H9 (cell line): ENCODE results near the gene MAP2K3. TPM values are rescaled to one million over a fixed set of nuclear protein-coding genes. Genes with fewer than 3 reads are reported as not detected.
A peak's percentile ranks its signal among the peaks of the same experiment; 100 is the strongest.

ENCODE experiments used
- DNase-seq: peaks from one replicate; pipeline ENCODE4 v3.0.0-alpha.2; 2017
- H2AFZ ChIP-seq: one replicate; pipeline ENCODE4 v1.6.1; 2013; ENCODE audit warnings: mild to moderate bottlenecking, low read length, control low read depth, moderate library complexity
- H2AK5ac ChIP-seq: 2 replicates; pipeline ENCODE4 v1.6.1; 2013; ENCODE audit warnings: low read length, control low read depth, mixed read lengths; ENCODE audit not compliant: insufficient read length
- H2BK120ac ChIP-seq: one replicate; pipeline ENCODE4 v1.6.1; 2013; ENCODE audit warnings: low read depth, mild to moderate bottlenecking, low read length, control low read depth, inconsistent platforms; ENCODE audit not compliant: poor library complexity, severe bottlenecking
- H2BK12ac ChIP-seq: 2 replicates; pipeline ENCODE4 v1.6.1; 2013; ENCODE audit warnings: low read length, control low read depth, mixed read lengths, low read depth; ENCODE audit not compliant: insufficient read length
- H2BK15ac ChIP-seq: 2 replicates; pipeline ENCODE4 v1.6.1; 2013; ENCODE audit warnings: low read depth, low read length, control low read depth
- H2BK20ac ChIP-seq: one replicate; pipeline ENCODE4 v1.6.1; 2013; ENCODE audit warnings: low read depth, mild to moderate bottlenecking, low read length, control low read depth, inconsistent platforms; ENCODE audit not compliant: poor library complexity, severe bottlenecking
- H2BK5ac ChIP-seq: 2 replicates; pipeline ENCODE4 v1.6.1; 2013; ENCODE audit warnings: low read length, control low read depth, mixed read lengths; ENCODE audit not compliant: insufficient read length
- H3K14ac ChIP-seq: 2 replicates; pipeline ENCODE4 v1.6.1; 2013; ENCODE audit warnings: low read length, control low read depth; ENCODE audit not compliant: insufficient read depth
- H3K18ac ChIP-seq: 2 replicates; pipeline ENCODE4 v1.6.1; 2013; ENCODE audit warnings: low read depth, mild to moderate bottlenecking, mixed read lengths, low read length, control low read depth; ENCODE audit not compliant: insufficient read length
- H3K23ac ChIP-seq: 2 replicates; pipeline ENCODE4 v1.6.1; 2013; ENCODE audit warnings: low read length, control low read depth, mixed read lengths, low read depth; ENCODE audit not compliant: insufficient read length
- H3K23me2 ChIP-seq: 2 replicates; pipeline ENCODE4 v1.6.1; 2013; ENCODE audit warnings: low read depth, mild to moderate bottlenecking, mixed read lengths, low read length, control low read depth; ENCODE audit not compliant: insufficient read length, poor library complexity, severe bottlenecking
- H3K27ac ChIP-seq: 2 replicates; pipeline ENCODE4 v1.5.1; 2013; ENCODE audit warnings: low read length, control low read depth, mixed read lengths, low read depth; ENCODE audit not compliant: insufficient read length
- H3K27me3 ChIP-seq: 2 replicates; pipeline ENCODE4 v1.6.1; 2013; ENCODE audit warnings: low read length, control low read depth, inconsistent platforms; ENCODE audit not compliant: insufficient read depth
- H3K4ac ChIP-seq: 2 replicates; pipeline ENCODE4 v1.6.1; 2013; ENCODE audit warnings: low read depth, mild to moderate bottlenecking, control low read depth, inconsistent platforms, low read length, moderate library complexity
- H3K4me1 ChIP-seq: 2 replicates; pipeline ENCODE4 v1.6.1; 2013; ENCODE audit warnings: low read length, control low read depth, inconsistent platforms; ENCODE audit not compliant: insufficient read depth
- H3K4me2 ChIP-seq: 2 replicates; pipeline ENCODE4 v1.6.1; 2013; ENCODE audit warnings: low read length, control low read depth, mixed read lengths; ENCODE audit not compliant: insufficient read length, insufficient read depth
- H3K56ac ChIP-seq: 2 replicates; pipeline ENCODE4 v1.6.1; 2013; ENCODE audit warnings: low read depth, mild to moderate bottlenecking, mixed read lengths, low read length, control low read depth; ENCODE audit not compliant: insufficient read length
- H3K79me1 ChIP-seq: 2 replicates; pipeline ENCODE4 v1.6.1; 2013; ENCODE audit warnings: low read depth, mild to moderate bottlenecking, moderate library complexity, low read length, control low read depth, inconsistent platforms; ENCODE audit not compliant: insufficient read depth, poor library complexity, severe bottlenecking
- H3K79me2 ChIP-seq: 2 replicates; pipeline ENCODE4 v1.6.1; 2013; ENCODE audit warnings: low read length, control low read depth, inconsistent platforms; ENCODE audit not compliant: insufficient read depth
- H3K9ac ChIP-seq: 2 replicates; pipeline ENCODE4 v1.6.1; 2013; ENCODE audit warnings: low read length, control low read depth, mixed read lengths; ENCODE audit not compliant: insufficient read length; ENCODE audit errors: extremely low read depth
- H3K9me3 ChIP-seq: one replicate; pipeline ENCODE4 v1.6.1; 2013; ENCODE audit warnings: low read depth, low read length, inconsistent platforms; ENCODE audit not compliant: control insufficient read depth
- H3T11ph ChIP-seq: one replicate; pipeline ENCODE4 v1.6.1; 2013; ENCODE audit warnings: mild to moderate bottlenecking, low read length, control low read depth, inconsistent platforms
- H4K20me1 ChIP-seq: one replicate; pipeline ENCODE4 v1.6.1; 2013; ENCODE audit not compliant: control insufficient read depth, insufficient read length, insufficient read depth
- H4K5ac ChIP-seq: 2 replicates; pipeline ENCODE4 v1.6.1; 2013; ENCODE audit warnings: low read depth, mild to moderate bottlenecking, mixed read lengths, low read length, control low read depth; ENCODE audit not compliant: insufficient read length
- H4K8ac ChIP-seq: replicated peaks from 2 replicates; pipeline ENCODE4 v1.6.1; 2013; ENCODE audit warnings: low read length, control low read depth, mixed read lengths, low read depth; ENCODE audit not compliant: insufficient read length
- H4K91ac ChIP-seq: 2 replicates; pipeline ENCODE4 v1.6.1; 2013; ENCODE audit warnings: low read depth, mild to moderate bottlenecking, moderate library complexity, mixed read lengths, low read length, control low read depth; ENCODE audit not compliant: insufficient read length
- H3K27ac Mint-ChIP-seq, 3 experiments: 2 replicates in 2 of 3; 3 replicates in 1 of 3; pipeline ENCODE4 v1.8.0; 2020 to 2021; ENCODE audit warnings: mixed read lengths in 3 of 3, mild to moderate bottlenecking in 1 of 3, moderate library complexity in 1 of 3
- H3K27me3 Mint-ChIP-seq: 2 replicates; pipeline ENCODE4 v1.8.0; 2021; ENCODE audit warnings: low read depth, mild to moderate bottlenecking, moderate library complexity, mixed read lengths
- H3K36me3 Mint-ChIP-seq, 3 experiments: 2 replicates in 2 of 3; 3 replicates in 1 of 3; pipeline ENCODE4 v1.8.0; 2020 to 2021; ENCODE audit warnings: low read depth in 3 of 3, mixed read lengths in 3 of 3; ENCODE audit not compliant: insufficient read depth in 1 of 3
- H3K4me1 Mint-ChIP-seq, 2 experiments: 2 replicates each; pipeline ENCODE4 v1.8.0; 2020; ENCODE audit warnings: mixed read lengths in 2 of 2
- H3K4me3 Mint-ChIP-seq, 2 experiments: 2 replicates in 1 of 2; 3 replicates in 1 of 2; pipeline ENCODE4 v1.8.0; 2020 to 2021; ENCODE audit warnings: mild to moderate bottlenecking in 2 of 2, mixed read lengths in 2 of 2, moderate library complexity in 1 of 2
- H3K9me3 Mint-ChIP-seq, 2 experiments: 2 replicates in 1 of 2; 3 replicates in 1 of 2; pipeline ENCODE4 v1.8.0; 2020; ENCODE audit warnings: mild to moderate bottlenecking in 2 of 2, mixed read lengths in 2 of 2, moderate library complexity in 1 of 2
- WGBS: extraction: QIAGEN DNeasy Blood & Tissue Kit; methylation state at CpG from one replicate; pipeline ENCODE4 v1.1.7; 2013; ENCODE audit warnings: missing lambda C conversion rate, low lambda C conversion rate, mixed read lengths; ENCODE audit not compliant: insufficient read length; ENCODE audit errors: extremely low coverage; 5-methylcytosine and 5-hydroxymethylcytosine counted together
- total RNA-seq: library from RNA; stranded (reverse); gene quantifications from 2 replicates; pipeline ENCODE4 v1.2.1, GENCODE V29; 2021
- TF ChIP-seq, protein P1 (sequence below): fragments of 200-600 bp; sonication (generic); conservative IDR thresholded peaks from 3 replicates; pipeline ENCODE4 v1.8.0; 2021; ENCODE audit warnings: antibody characterized with exemption, mild to moderate bottlenecking

The MAP2K3 gene
- total RNA-seq, 1 experiment from 2014 or later, result 26.1 TPM

- H3K27ac ChIP-seq, result no peak overlapping the region
Observed at GRCh38 chr17:21275579-21276263, 8.8 kb upstream of the MAP2K3 start.

More at GRCh38 chr17:21275579-21276263, 8.8 kb upstream of the MAP2K3 start:
- H2AFZ ChIP-seq, result no peak overlapping the region
- no peaks in the 10 kb centered on the region for H4K20me1 ChIP-seq
- H4K5ac ChIP-seq, result no peak overlapping the region
- H3K4ac ChIP-seq, result no peak overlapping the region
- H2BK15ac ChIP-seq, result no peak overlapping the region
- H3K18ac ChIP-seq, result no peak overlapping the region
- H3K23ac ChIP-seq, result no peak overlapping the region
- H3T11ph ChIP-seq, result no peak overlapping the region
- WGBS, result no CpG with 5 or more reads among the region's 52 CpGs
- H2BK12ac ChIP-seq, result no peak overlapping the region
- no peak overlapping the region for H3K9ac ChIP-seq
- no peaks in the 10 kb centered on the region for H3K79me1 ChIP-seq
- no peak overlapping the region for H3K27ac Mint-ChIP-seq
- H3K4me3 Mint-ChIP-seq, result peak overlapping the region; percentile 72 to 79; a peak in 4 of 5 replicates
- H3K27me3 Mint-ChIP-seq, result peaks cover 58% of the 10 kb centered on the region
- H4K91ac ChIP-seq, result no peak overlapping the region
- no peak overlapping the region for H4K8ac ChIP-seq
- TF ChIP-seq, protein P1, sequence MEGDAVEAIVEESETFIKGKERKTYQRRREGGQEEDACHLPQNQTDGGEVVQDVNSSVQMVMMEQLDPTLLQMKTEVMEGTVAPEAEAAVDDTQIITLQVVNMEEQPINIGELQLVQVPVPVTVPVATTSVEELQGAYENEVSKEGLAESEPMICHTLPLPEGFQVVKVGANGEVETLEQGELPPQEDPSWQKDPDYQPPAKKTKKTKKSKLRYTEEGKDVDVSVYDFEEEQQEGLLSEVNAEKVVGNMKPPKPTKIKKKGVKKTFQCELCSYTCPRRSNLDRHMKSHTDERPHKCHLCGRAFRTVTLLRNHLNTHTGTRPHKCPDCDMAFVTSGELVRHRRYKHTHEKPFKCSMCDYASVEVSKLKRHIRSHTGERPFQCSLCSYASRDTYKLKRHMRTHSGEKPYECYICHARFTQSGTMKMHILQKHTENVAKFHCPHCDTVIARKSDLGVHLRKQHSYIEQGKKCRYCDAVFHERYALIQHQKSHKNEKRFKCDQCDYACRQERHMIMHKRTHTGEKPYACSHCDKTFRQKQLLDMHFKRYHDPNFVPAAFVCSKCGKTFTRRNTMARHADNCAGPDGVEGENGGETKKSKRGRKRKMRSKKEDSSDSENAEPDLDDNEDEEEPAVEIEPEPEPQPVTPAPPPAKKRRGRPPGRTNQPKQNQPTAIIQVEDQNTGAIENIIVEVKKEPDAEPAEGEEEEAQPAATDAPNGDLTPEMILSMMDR, result peak; percentile 38; the same call in 2 of the 3 replicates
- peak; percentile 96 for DNase-seq
- H3K4me2 ChIP-seq, result peak overlapping the region; percentile 66
- H3K14ac ChIP-seq, result 0 out of 2 replicates have a peak overlapping the region, but pooled peaks have one; percentile 10
- no peaks in the 10 kb centered on the region for H3K9me3 ChIP-seq
- H3K9me3 Mint-ChIP-seq, result no peaks in the 10 kb centered on the region; a peak in 1 of 5 replicates
- peaks cover 4% of the 10 kb centered on the region; the same call in 1 of the 2 replicates for H3K27me3 ChIP-seq
- no peak overlapping the region for H2AK5ac ChIP-seq
- H2BK5ac ChIP-seq, result no peak overlapping the region
- peaks cover 14% of the 10 kb centered on the region for H3K23me2 ChIP-seq
- H3K36me3 Mint-ChIP-seq, result no peaks in the 10 kb centered on the region; a peak in 1 of 7 replicates
- no peak overlapping the region for H2BK120ac ChIP-seq
- peaks cover 3% of the 10 kb centered on the region; the same call in 1 of the 2 replicates for H3K4me1 ChIP-seq
- H3K79me2 ChIP-seq, result no peaks in the 10 kb centered on the region
- no peak overlapping the region for H2BK20ac ChIP-seq
- H3K4me1 Mint-ChIP-seq, result peaks cover 9 to 11% of the 10 kb centered on the region in 2 experiments
- no peak overlapping the region for H3K56ac ChIP-seq
